GM19043 (cell line): ENCODE data around the gene VWC2.

Experiments used
- ATAC-seq: cut with Tn5 transposase; IDR thresholded peaks from one replicate; pipeline ENCODE4 v1.9.1; 2021; ENCODE audit warnings: low read depth; ENCODE audit not compliant: unreplicated experiment

Gene VWC2

DNA sequence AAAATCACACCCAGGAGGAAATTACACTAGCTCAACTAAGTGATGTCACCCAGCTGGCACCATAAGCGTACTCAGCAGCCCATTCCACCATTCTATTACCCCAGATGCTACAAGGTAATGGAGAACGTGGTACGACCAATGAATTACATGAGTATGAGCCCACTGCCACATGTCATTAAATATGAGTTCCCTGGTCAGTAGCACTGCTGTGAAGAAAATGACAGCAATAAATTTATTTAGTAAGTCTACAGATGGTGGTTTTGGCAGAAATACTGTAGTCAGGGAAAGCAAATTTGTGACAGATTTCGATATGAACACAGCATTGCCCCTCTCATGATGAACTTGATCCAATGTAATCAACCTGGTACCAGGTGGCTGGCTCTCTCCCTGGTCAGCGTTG is 154.2 kb downstream of the VWC2 start:
- ATAC-seq, result no peak

DNA sequence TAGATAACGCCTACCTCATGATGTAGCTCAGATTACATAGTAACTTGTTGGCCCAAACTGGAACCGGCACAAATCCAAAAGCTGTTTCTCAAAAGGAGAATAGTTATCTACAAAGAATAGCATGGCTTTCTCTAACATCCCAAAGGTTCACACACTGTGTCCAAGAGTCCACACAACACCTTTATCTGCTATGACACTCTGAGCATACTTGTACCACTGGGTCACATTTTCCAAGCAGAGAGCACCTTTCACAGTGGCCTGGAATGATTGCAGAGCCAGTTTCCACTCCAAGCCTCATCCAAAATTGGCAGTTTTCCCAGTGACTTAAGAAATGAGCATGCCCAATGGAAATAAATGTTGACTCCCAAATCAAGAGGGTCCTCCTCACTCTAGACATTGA is 155.3 kb downstream of the VWC2 start:
- no peak for ATAC-seq

- no peak for ATAC-seq
Observed at GRCh38 chr7:49931627-49932026, 158.2 kb downstream of the VWC2 start.

DNA sequence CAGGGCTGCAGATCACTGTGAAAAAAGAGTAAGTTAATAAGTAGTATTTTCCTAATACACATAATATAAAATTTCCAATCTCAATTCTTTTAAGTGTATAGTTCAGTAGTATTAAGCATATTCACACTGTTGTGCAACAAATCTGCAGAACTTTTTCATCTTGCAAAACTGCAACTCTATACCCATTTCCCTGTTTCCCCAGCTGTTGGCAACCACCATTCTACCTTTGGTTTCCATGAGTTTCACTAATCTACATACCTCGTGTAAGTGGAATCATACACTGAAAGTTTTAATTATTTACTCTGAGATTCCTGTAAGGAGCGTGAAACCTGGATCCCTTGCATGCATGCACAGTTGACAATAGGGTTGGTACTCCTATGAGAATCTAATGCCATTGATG is 164.2 kb downstream of the VWC2 start:
- no peak for ATAC-seq
